ENCODE data around the gene LRRC25.

LRRC25 gene

DNA sequence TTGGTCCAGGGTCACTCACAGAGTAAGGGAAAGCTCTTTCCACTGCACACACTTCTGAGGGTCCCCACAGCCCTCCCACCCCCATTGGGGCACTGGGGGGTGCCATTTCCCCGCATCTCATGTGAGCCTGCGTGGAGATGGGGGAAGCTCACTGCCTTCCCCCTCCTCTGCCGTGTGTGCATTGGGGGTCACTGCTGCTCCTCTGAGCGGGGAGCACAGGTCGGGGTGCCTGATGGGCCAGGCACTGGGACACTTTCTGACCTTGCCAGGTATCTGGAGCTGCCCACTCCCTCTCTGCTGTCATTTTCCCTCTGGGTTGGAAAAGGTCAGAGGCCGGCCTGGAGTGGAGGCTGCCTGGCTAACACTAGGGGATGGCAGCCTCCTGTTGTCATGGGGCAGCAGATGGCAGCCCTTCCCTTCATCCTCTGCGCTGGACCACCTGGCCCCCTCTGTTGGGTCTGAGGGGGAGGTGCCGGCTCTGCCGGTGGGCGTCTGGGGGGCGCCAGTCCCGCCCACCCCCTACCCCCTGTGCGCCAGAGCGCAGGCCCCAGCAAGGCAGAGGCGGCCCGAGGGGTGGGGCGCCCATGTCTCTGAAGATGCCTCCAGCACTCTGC lies 30.9 kb upstream of the LRRC25 start:
- Histone ChIP-seq H3K9me3 (ENCODE audit: insufficient read depth, low read length) (no peaks in the 10 kb centered on the region), H3K27me3 (ENCODE audit: low read depth, low read length) (no peaks in the 10 kb centered on the region), H4K20me1 (ENCODE audit: insufficient read depth, low read length) (peaks cover 41% of the 10 kb centered on the region), H3K9ac (ENCODE audit: low read length) (no peak overlapping the region), H3K4me1 (ENCODE audit: low read length) (peaks cover 26% of the 10 kb centered on the region), H3K79me2 (ENCODE audit: low read length) (peaks cover 14% of the 10 kb centered on the region), H2AFZ (ENCODE audit: low read depth, low read length) (no peak overlapping the region), H3K4me3 (ENCODE audit: low read length) (peak overlapping the region; percentile 70; the same call in 1 of the 2 replicates), H3K4me2 (ENCODE audit: low read length) (peak overlapping the region; percentile 72), H3K36me3 (replicated peaks; ENCODE audit: low read depth, low read length) (peaks cover 2% of the 10 kb centered on the region), H3K27ac (ENCODE audit: low read length) (no peak overlapping the region)
- TF ChIP-seq, protein P1, sequence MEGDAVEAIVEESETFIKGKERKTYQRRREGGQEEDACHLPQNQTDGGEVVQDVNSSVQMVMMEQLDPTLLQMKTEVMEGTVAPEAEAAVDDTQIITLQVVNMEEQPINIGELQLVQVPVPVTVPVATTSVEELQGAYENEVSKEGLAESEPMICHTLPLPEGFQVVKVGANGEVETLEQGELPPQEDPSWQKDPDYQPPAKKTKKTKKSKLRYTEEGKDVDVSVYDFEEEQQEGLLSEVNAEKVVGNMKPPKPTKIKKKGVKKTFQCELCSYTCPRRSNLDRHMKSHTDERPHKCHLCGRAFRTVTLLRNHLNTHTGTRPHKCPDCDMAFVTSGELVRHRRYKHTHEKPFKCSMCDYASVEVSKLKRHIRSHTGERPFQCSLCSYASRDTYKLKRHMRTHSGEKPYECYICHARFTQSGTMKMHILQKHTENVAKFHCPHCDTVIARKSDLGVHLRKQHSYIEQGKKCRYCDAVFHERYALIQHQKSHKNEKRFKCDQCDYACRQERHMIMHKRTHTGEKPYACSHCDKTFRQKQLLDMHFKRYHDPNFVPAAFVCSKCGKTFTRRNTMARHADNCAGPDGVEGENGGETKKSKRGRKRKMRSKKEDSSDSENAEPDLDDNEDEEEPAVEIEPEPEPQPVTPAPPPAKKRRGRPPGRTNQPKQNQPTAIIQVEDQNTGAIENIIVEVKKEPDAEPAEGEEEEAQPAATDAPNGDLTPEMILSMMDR (IDR thresholded peaks at IDR 0.05; ENCODE audit: low read depth, low read length): no peak
- no peak for TF ChIP-seq EZH2phosphoT487 (IDR thresholded peaks at IDR 0.05; ENCODE audit: low read depth)

- H3K27ac ChIP-seq (ENCODE audit: low read length): no peak overlapping the region
- H3K9me3 ChIP-seq (ENCODE audit: insufficient read depth, low read length): no peaks in the 10 kb centered on the region
- no peak overlapping the region for H2AFZ ChIP-seq (ENCODE audit: low read depth, low read length)
- peaks cover 26% of the 10 kb centered on the region for H3K4me1 ChIP-seq (ENCODE audit: low read length)
- H3K36me3 ChIP-seq (replicated peaks; ENCODE audit: low read depth, low read length): peaks cover 2% of the 10 kb centered on the region
- TF ChIP-seq, protein P1 (IDR thresholded peaks at IDR 0.05; ENCODE audit: low read depth, low read length): no peak
- TF ChIP-seq EZH2phosphoT487 (IDR thresholded peaks at IDR 0.05; ENCODE audit: low read depth): no peak
- H3K9ac ChIP-seq (ENCODE audit: low read length): no peak overlapping the region
- no peaks in the 10 kb centered on the region for H3K27me3 ChIP-seq (ENCODE audit: low read depth, low read length)
- H3K4me2 ChIP-seq (ENCODE audit: low read length): no peak overlapping the region
- no peak overlapping the region for H3K4me3 ChIP-seq (ENCODE audit: low read length)
- H3K79me2 ChIP-seq (ENCODE audit: low read length): peaks cover 18% of the 10 kb centered on the region
- H4K20me1 ChIP-seq (ENCODE audit: insufficient read depth, low read length): peaks cover 47% of the 10 kb centered on the region
These were observed 30.3 kb upstream of the LRRC25 start for GRCh38 chr19:18427743-18428113.

GRCh38 chr19:18427080-18427742 lies 29.8 kb upstream of the LRRC25 start:
- TF ChIP-seq, protein P1 (IDR thresholded peaks at IDR 0.05; ENCODE audit: low read depth, low read length): no peak
- no peak for TF ChIP-seq EZH2phosphoT487 (IDR thresholded peaks at IDR 0.05; ENCODE audit: low read depth)
- Histone ChIP-seq H3K9ac (ENCODE audit: low read length) (no peak overlapping the region), H4K20me1 (ENCODE audit: insufficient read depth, low read length) (peaks cover 51% of the 10 kb centered on the region), H3K4me1 (ENCODE audit: low read length) (peaks cover 26% of the 10 kb centered on the region), H3K9me3 (ENCODE audit: insufficient read depth, low read length) (no peaks in the 10 kb centered on the region), H3K27me3 (ENCODE audit: low read depth, low read length) (no peaks in the 10 kb centered on the region), H3K4me3 (ENCODE audit: low read length) (no peak overlapping the region), H3K4me2 (ENCODE audit: low read length) (no peak overlapping the region), H3K27ac (ENCODE audit: low read length) (no peak overlapping the region), H2AFZ (ENCODE audit: low read depth, low read length) (no peak overlapping the region), H3K36me3 (replicated peaks; ENCODE audit: low read depth, low read length) (peaks cover 2% of the 10 kb centered on the region), H3K79me2 (ENCODE audit: low read length) (peaks cover 22% of the 10 kb centered on the region)

- Histone ChIP-seq H3K79me2 (ENCODE audit: low read length) (peaks cover 28% of the 10 kb centered on the region), H3K9ac (ENCODE audit: low read length) (no peak overlapping the region), H3K4me2 (ENCODE audit: low read length) (no peak overlapping the region), H3K4me1 (ENCODE audit: low read length) (peaks cover 26% of the 10 kb centered on the region), H3K4me3 (ENCODE audit: low read length) (no peak overlapping the region), H2AFZ (ENCODE audit: low read depth, low read length) (no peak overlapping the region), H3K27ac (ENCODE audit: low read length) (no peak overlapping the region), H3K36me3 (replicated peaks; ENCODE audit: low read depth, low read length) (peaks cover 2% of the 10 kb centered on the region), H3K27me3 (ENCODE audit: low read depth, low read length) (no peaks in the 10 kb centered on the region), H3K9me3 (ENCODE audit: insufficient read depth, low read length) (no peaks in the 10 kb centered on the region), H4K20me1 (ENCODE audit: insufficient read depth, low read length) (peaks cover 58% of the 10 kb centered on the region)
- TF ChIP-seq, protein P1 (IDR thresholded peaks at IDR 0.05; ENCODE audit: low read depth, low read length): no peak
- no peak for TF ChIP-seq EZH2phosphoT487 (IDR thresholded peaks at IDR 0.05; ENCODE audit: low read depth)
These were observed 29.0 kb upstream of the LRRC25 start for GRCh38 chr19:18426416-18426767.

Data from OCI-LY3 (cell line).